Measurements from ENCODE around the gene HSPBP1. TPM values are rescaled to one million over a fixed set of nuclear protein-coding genes. Genes with fewer than 3 reads are reported as not detected.
"Not testable (repeated sequence)": the region's sequence is repeated elsewhere in the genome, so short reads cannot be mapped to it uniquely, and the experiment has no call there.

HSPBP1 gene
- total RNA-seq (10 to 100 TPM in 1 of 2 donors, 1 to 10 TPM in 1; 9.4 to 11.6 TPM), polyA plus RNA-seq (10 to 100 TPM; 15.3 to 31.6 TPM)

- peak within 1 kb of the TSS; percentile 79 to 85 for H3K27ac ChIP-seq (ENCODE audit: low read depth in 1 of 2, low read length in 2 of 2)
- WGBS = 6% methylated on average over 52 of the region's 52 CpGs
Measured at GRCh38 chr19:55279770-55280643, at the start of gene HSPBP1. Gene HSPBP1, minus strand, starts transcription at chr19:55280110. Its CDS starts 502 bp downstream, at chr19:55279608.

GRCh38 chr19:55328774-55329318 lies 48.9 kb upstream of the HSPBP1 start:
- not testable (repeated sequence) for H3K36me3 ChIP-seq (ENCODE audit: control insufficient read depth in 4 of 4, insufficient read depth in 3 of 4, low read depth in 1 of 4, low read length in 3 of 4); H3K9ac ChIP-seq (ENCODE audit: low read depth in 1 of 2, low read length in 2 of 2); H3K4me3 ChIP-seq (ENCODE audit: low read depth in 1 of 3, low read length in 3 of 3); H3K4me1 ChIP-seq (ENCODE audit: control insufficient read depth in 4 of 4, insufficient read depth in 4 of 4, low read length in 3 of 4); H3K27me3 ChIP-seq (ENCODE audit: control insufficient read depth in 4 of 4, insufficient read depth in 4 of 4, low read length in 3 of 4); H3K27ac ChIP-seq (ENCODE audit: low read depth in 1 of 2, low read length in 2 of 2); H3K9me3 ChIP-seq (ENCODE audit: control insufficient read depth in 4 of 4, low read length in 3 of 4); DNase-seq (ENCODE audit: low spot score)
- WGBS = 81% methylated on average over 4 of the region's 4 CpGs

More at GRCh38 chr19:55279770-55280643, at the start of gene HSPBP1:
- H3K4me3 ChIP-seq (ENCODE audit: low read depth in 1 of 3, low read length in 3 of 3) = peak within 1 kb of the TSS; percentile 93 to 99 (median 99)
- peaks cover 7 to 15% (median 10%) of the 10 kb centered on the region in 4 donors for H3K4me1 ChIP-seq (ENCODE audit: control insufficient read depth in 4 of 4, insufficient read depth in 4 of 4, low read length in 3 of 4)
- peak; percentile 92 for DNase-seq (ENCODE audit: low spot score)
- H3K36me3 ChIP-seq (ENCODE audit: control insufficient read depth in 4 of 4, insufficient read depth in 3 of 4, low read depth in 1 of 4, low read length in 3 of 4) = peaks cover 0 to 15% (median 3%) of the 10 kb centered on the region in 4 donors
- no peak for TF ChIP-seq HNF4G (IDR thresholded peaks at IDR 0.05)
- peak; percentile 30 to 33 for TF ChIP-seq RXRA (IDR thresholded peaks at IDR 0.05)
- TF ChIP-seq FOXA1 (IDR thresholded peaks at IDR 0.05) = peak; percentile 28
- TF ChIP-seq RAD21 (IDR thresholded peaks at IDR 0.05) = no peak
- peak; percentile 66 for TF ChIP-seq SP1 (IDR thresholded peaks at IDR 0.05)
- peak; percentile 9 for TF ChIP-seq NR2F2 (IDR thresholded peaks at IDR 0.05)
- TF ChIP-seq REST (IDR thresholded peaks at IDR 0.05) = peak; percentile 77
- peak; percentile 94 to 98 for TF ChIP-seq GABPA (IDR thresholded peaks at IDR 0.05 in 1 of 2, conservative IDR thresholded peaks at IDR 0.05 in 1 of 2)
- TF ChIP-seq YY1 (IDR thresholded peaks at IDR 0.05) = peak; percentile 99
- H3K9me3 ChIP-seq (ENCODE audit: control insufficient read depth in 4 of 4, low read length in 3 of 4) = no peaks in the 10 kb centered on the region
- H3K27me3 ChIP-seq (ENCODE audit: control insufficient read depth in 4 of 4, insufficient read depth in 4 of 4, low read length in 3 of 4) = no peaks in the 10 kb centered on the region
- peak within 1 kb of the TSS in 1 of 2 donors; percentile 49 for H3K9ac ChIP-seq (ENCODE audit: low read depth in 1 of 2, low read length in 2 of 2)

- Histone ChIP-seq H3K27ac (ENCODE audit: low read depth in 1 of 2, low read length in 2 of 2) (no peak within 1 kb of the TSS), H3K4me1 (ENCODE audit: control insufficient read depth in 4 of 4, insufficient read depth in 4 of 4, low read length in 3 of 4) (no peaks in the 10 kb centered on the region), H3K9me3 (ENCODE audit: control insufficient read depth in 4 of 4, low read length in 3 of 4) (no peaks in the 10 kb centered on the region), H3K9ac (ENCODE audit: low read depth in 1 of 2, low read length in 2 of 2) (no peak within 1 kb of the TSS), H3K4me3 (ENCODE audit: low read depth in 1 of 3, low read length in 3 of 3) (no peak within 1 kb of the TSS), H3K27me3 (ENCODE audit: control insufficient read depth in 4 of 4, insufficient read depth in 4 of 4, low read length in 3 of 4) (no peaks in the 10 kb centered on the region), H3K36me3 (ENCODE audit: control insufficient read depth in 4 of 4, insufficient read depth in 3 of 4, low read depth in 1 of 4, low read length in 3 of 4) (no peaks in the 10 kb centered on the region)
- TF ChIP-seq MAX (IDR thresholded peaks at IDR 0.05) (no peak), RAD21 (IDR thresholded peaks at IDR 0.05) (no peak), CTCF (IDR thresholded peaks at IDR 0.05; ENCODE audit: low read depth, low read length, missing input control) (no peak), FOXA1 (IDR thresholded peaks at IDR 0.05) (no peak), ATF3 (IDR thresholded peaks at IDR 0.05) (no peak), REST (IDR thresholded peaks at IDR 0.05) (no peak), RXRA (IDR thresholded peaks at IDR 0.05) (no peak), EGR1 (IDR thresholded peaks at IDR 0.05; ENCODE audit: low read depth in 2 of 2) (no peak)
- no peak for DNase-seq (ENCODE audit: low spot score)
- WGBS = 74% methylated on average over 14 of the region's 14 CpGs
Measured at GRCh38 chr19:55325172-55325571, 45.3 kb upstream of the HSPBP1 start, which contains the start of gene TMEM150B. Gene TMEM150B, minus strand, starts transcription at chr19:55325341. Its CDS starts 4,305 bp downstream, at chr19:55321036.
